ENCODE measurements around the gene FAM53B.

DNA sequence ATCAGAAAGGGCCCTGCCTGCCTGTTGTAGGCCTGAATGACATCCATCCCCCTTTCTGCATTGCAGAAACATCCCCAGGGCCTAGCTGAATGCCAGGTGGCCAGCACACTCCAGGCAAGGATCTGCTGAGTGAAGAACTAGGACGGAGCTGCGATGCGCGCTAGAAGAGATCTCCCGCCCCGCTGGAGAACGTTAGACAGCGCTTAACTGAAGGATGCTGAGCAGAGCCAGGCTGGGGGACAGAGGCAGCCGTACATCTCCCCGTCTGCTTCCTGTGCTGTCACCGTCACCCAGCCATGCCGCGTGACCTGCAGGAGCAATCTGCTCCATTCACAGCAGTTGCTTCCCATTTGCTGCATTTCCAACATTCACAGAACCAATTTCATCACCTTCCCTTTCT is 73.3 kb downstream of the FAM53B start:
- TF ChIP-seq POLR2A (IDR thresholded peaks at IDR 0.05) (no peak), CTCF (IDR thresholded peaks at IDR 0.05) (no peak)

All from breast epithelium (tissue), 3 donors.